Measurements from ENCODE around the gene B3GAT1.

- TF ChIP-seq, protein P1, sequence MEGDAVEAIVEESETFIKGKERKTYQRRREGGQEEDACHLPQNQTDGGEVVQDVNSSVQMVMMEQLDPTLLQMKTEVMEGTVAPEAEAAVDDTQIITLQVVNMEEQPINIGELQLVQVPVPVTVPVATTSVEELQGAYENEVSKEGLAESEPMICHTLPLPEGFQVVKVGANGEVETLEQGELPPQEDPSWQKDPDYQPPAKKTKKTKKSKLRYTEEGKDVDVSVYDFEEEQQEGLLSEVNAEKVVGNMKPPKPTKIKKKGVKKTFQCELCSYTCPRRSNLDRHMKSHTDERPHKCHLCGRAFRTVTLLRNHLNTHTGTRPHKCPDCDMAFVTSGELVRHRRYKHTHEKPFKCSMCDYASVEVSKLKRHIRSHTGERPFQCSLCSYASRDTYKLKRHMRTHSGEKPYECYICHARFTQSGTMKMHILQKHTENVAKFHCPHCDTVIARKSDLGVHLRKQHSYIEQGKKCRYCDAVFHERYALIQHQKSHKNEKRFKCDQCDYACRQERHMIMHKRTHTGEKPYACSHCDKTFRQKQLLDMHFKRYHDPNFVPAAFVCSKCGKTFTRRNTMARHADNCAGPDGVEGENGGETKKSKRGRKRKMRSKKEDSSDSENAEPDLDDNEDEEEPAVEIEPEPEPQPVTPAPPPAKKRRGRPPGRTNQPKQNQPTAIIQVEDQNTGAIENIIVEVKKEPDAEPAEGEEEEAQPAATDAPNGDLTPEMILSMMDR (IDR thresholded peaks at IDR 0.05), result no peak
- no peak for TF ChIP-seq POLR2A (IDR thresholded peaks at IDR 0.05)
Measured at GRCh38 chr11:134449051-134449450, 37.0 kb upstream of the B3GAT1 start.

All from lower leg skin (tissue), 3 donors.